Stimulated activated CD8-positive, alpha-beta memory T cell treated with anti-CD3 and anti-CD28 coated beads, Interleukin-7, amount 100 ng/mL, for 48 hours (primary cell): ENCODE data around the gene GRID1.

Source experiments
- DNase-seq, 2 donors: peaks; one replicate each; pipeline ENCODE4 v3.0.0-alpha.2; 2020; ENCODE audit warnings: low read depth in 1 of 2; ENCODE audit errors: extremely low read depth in 1 of 2

Gene GRID1

GRCh38 chr10:86340176-86340990, 26.2 kb downstream of the GRID1 start:
- no peak for DNase-seq

DNA sequence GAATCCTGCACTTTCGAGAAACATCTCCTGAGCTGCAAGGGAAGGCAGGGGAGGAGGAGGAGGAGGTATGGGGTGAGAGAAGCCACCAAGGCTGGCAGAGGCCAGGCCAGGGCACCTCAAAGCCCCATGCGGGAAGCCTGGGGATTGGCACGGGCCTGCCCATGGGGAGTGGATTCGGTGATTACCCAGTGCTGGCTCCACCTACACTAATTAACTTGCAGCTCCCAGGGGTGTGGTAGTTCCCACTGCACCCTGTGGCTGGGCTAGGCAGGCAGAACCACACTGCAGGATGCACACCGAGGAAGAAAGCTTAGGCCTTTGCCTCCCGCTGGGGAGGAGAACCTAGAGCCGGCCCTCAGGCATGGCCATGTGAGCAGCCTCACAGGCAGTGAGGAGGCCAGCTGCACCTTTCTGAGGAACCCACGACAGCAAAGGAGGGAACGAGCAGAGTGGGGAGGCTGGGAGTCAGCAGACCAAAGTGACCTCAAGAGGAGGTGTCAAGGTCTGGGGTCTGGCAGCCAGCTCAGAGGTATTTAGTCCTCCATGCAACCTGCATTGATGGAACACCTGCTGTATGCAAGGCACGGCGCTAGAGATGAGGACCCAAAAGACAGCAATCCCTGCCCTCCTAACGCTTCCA, 27.2 kb downstream of the GRID1 start:
- no peak for DNase-seq

DNA sequence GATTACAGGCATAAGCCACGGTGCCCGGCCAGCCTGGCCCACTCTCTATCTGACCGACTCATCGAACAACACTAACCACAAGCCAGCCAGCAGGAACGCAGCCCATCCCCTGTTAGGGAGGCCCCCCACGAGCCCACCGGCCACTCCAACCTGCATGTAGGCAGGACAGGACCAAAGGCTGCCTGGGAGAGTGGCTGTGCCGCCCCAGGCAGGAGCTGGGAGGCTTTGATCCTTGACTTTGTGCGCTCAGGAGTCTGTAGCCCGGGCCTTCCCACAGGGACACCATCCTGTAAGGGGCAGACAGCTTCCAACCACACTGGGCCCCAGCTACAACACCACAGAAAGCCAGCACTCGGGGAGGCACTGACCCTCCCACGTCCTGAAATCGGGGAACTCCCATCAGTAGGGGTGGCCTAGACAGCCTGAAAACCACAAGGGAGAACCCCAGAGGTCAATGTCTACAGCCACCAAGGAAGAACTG, 29.4 kb downstream of the GRID1 start:
- DNase-seq = no peak

DNA sequence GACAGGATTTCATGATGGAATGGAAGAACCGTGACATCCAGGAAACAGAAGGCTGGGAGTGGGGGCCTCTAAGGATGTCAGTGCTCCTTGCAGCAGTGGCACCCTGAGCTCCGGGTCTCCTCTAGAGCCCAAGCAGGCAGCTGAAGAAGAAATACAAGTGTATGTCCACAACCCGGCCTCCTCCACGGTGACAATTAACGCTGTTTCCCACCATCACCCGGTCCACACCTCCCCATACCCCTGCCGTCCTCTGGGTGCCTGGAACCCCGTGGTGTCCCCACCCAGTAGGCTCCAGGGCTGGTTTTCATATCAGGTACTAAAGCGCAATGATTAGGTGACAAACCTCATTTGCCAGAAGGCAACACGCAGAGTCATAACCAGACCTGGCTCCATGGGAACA, 30.3 kb downstream of the GRID1 start:
- no peak for DNase-seq

GRCh38 chr10:86335831-86336230, 30.8 kb downstream of the GRID1 start:
- DNase-seq = no peak

DNA sequence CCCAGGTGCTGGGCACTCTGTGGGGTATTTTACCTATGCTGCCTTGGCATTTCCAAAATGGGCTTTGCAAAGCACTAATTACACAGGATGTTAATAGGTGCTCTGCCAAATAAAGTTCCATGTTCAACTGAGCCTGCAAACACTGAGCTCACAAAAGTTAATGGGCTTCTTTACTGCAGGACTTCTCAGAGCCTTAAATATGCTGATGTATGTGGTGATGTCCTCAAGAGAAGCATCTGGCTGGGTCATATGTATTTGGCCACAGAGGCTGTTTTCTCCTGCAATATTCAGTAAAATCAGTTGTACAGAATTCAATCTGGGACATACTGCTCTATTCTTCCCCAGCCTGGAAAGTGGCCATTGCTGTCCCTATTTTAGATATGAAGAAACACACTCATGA, 31.3 kb downstream of the GRID1 start:
- DNase-seq = no peak

DNA sequence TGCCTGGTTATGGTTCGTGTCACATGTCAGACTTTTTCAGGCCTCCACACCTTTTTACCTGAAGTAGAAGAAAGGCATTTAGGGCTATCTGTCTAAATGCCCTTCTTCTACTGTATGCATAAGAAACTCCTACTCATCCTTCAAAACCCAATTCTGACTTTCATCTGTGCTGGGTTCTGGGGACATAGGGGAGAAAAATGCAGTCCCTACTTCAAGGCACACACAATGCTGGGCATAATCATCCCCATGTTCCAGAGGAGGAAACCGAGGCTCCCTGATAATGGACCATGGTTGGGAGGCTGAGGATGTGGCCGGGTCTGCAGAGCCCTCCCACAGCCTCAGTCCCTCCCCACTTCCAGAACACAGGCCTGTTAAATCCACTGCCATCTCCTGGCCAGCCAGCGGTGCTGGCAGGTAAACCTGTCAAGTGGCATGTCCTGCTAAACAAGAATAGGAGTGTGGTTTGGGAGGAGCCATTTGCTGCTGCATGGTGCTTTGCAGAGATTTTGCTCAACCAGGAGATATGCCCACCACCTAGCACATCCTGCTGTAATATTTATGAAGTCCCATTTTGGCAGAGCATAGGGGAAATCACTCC, 32.0 kb downstream of the GRID1 start:
- no peak for DNase-seq

DNA sequence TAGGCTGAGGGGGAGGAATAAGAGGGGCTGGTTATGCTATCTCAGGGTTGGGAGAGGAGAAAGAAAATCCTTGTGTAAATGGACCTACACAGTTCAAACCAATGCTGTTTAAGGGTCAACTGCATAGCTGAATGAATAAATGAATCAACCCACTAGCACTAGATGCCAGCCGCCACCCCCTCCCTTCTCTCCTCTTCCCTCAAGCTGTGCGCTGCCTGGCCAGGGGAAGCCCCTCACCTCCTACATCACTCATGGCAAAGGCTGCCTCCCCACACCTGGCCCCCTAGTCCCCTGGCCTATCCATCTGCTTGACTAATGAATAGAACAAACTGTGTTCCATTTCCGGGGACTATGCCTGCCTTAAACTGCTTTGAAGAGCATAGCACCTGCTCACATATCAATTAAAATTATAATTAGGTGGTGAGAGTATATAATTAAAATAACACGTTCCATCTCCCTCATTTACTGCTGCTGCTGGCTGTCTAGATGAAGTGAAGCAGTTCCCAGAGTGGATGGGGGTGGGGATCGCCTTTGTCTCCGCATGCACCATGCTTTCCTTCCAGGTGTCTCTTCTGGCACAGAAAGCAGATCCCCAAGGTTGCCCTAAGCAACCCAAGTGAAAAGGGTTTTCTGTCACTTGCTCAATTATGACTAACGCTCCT, 32.6 kb downstream of the GRID1 start:
- no peak for DNase-seq

GRCh38 chr10:86331861-86332260, 34.7 kb downstream of the GRID1 start:
- DNase-seq = no peak

- DNase-seq = no peak
These were observed 35.5 kb downstream of the GRID1 start for GRCh38 chr10:86330778-86331763.

- DNase-seq = no peak
These were observed 36.5 kb downstream of the GRID1 start for GRCh38 chr10:86329896-86330680.

DNA sequence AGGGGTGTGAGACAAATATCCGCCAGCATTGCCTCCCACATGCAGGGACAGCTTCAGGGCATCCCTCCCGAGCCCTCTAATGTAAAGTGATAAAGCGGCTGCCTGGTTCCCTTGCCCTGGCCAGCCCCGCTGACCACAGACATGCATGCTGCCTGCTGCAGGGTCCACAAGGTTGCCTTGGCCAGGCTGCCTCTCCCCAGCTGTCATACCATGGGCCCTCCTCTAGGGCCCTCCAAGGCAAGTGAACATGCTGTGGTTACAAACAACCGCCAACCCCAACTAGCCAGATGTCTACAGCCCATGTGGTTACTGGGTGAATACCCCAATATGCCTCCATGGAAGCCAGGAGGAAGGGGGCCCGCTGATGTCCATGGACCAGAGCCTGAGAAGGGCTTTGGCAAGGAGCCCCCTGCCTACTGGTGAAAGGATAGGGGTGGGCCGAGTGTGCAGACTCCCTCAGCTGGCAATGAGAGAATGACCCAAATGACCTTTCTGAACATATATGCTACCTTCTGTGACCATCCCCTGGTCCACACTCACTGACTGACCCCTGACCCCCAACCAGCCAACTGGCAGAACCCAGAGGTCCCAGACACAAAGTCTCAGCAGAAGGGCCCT, 37.4 kb downstream of the GRID1 start:
- no peak for DNase-seq

GRCh38 chr10:86327954-86328725, 38.5 kb downstream of the GRID1 start:
- no peak for DNase-seq

- no peak for DNase-seq
These were observed 41.4 kb downstream of the GRID1 start for GRCh38 chr10:86325158-86325557.

DNA sequence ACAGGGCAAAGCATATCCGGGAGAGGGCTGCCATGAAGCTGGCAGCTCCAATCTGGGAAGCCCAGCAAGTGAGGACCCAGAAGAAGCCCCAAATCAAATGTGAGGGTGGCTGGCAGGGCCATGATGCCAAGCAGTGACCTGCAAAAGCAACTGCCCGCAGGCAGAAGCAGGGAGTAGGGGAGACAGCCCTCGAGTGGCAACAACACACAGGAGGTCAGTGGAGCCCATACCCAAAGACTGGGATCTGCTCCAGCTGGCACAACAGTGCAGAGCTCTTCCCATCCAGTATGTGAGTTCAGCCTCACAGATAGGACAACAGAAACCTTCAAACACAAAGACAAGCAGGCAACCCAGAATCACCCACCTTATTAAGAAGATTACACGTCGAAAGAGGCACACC, 45.0 kb downstream of the GRID1 start:
- no peak for DNase-seq

DNA sequence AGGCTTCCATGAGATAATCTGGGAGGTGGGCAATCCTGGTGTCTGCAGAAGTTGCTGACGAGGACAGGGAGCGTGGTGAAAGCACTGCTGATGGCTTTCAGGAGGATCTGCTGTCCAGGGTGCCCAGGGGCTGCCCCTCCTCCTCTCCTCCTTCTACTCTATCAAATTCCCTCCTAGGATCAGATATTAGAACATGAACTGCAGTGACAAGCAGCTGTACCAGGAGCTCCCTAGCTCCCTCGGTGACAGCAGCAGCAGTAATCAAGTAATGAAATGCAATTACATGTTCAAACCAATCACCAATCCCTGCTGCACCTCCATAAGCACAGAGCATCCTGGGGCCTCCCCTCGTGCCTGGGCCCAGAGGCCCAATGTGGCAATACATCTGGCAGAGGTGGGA, 46.9 kb downstream of the GRID1 start:
- DNase-seq = no peak

DNA sequence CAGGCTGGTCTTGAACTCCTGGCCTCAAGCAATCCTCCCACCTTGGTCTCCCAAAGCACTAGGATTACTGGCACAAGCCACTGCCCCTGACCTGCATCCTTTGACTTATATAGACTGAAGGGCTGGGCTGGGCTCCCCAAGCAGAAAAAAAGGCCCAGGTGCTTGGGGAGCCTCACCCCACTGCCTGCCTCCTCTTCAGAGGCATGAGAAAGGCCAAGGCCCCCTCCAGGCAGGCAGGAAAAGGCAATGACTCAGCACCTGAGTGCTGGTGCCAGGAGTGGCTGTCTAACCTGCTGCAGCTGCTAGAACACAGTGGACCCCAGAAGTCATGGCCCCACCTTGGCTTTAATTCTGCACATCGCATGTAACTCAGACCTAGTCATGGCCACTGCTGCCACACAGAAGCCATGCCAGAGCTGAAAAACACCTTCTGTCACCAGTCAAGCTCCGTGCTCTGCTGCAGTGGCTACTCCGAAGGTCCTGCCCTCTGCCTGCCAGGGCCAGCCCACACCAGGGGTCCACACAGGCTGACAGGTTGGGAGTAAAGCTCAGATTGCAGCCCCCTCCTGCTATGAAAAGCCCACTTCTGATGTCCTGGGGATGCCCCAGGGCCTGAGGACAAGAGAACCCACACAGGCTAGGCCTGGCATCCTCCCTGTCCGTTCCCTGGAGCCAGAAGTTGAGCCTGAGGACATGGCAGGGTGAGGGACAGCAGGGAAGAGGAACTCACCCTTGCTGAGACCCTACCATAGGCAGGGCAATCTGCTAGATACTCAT, 48.5 kb downstream of the GRID1 start:
- no peak for DNase-seq

DNA sequence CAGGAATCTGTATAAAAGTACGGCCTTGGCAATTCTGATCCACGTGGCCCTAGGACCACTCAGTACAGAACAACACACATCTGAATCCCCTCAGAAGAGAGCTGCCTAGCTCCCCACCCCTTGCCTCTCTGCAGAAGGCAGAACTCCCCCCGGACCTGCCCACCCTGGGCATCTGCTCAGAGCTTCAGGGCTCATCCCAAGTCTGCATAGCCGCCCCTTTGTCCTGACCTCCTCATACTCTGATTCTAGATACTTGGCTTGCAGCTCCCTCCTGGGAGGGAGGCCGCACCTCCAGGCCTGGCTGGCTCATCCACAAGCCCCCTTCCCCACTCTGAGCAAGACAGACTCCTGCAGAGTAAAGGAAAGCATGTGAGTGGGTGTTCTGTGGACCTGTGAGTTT, 49.6 kb downstream of the GRID1 start:
- no peak for DNase-seq
